MM.1S (cell line): ENCODE data around the gene FAM3B.

Source experiments
- DNase-seq: peaks from one replicate; pipeline ENCODE4 v3.0.0-alpha.2; 2015
- H2AFZ ChIP-seq: fragments of 300-600 bp; sonication (generic); 2 replicates; pipeline ENCODE4 v1.6.0; 2016; ENCODE audit warnings: antibody characterized with exemption, low read length
- H3F3A ChIP-seq: fragments of 300-600 bp; sonication (generic); 2 replicates; pipeline ENCODE4 v1.6.1; 2016; ENCODE audit warnings: mild to moderate bottlenecking, antibody characterized with exemption, low read length, moderate library complexity, mixed read lengths; ENCODE audit not compliant: insufficient read depth
- H3K27ac ChIP-seq: fragments of 300-600 bp; sonication (generic); 2 replicates; pipeline ENCODE4 v1.5.1; 2016; ENCODE audit warnings: mild to moderate bottlenecking, low read length
- H3K27me3 ChIP-seq: fragments of 300-600 bp; sonication (generic); replicated peaks from 2 replicates; pipeline ENCODE4 v1.6.0; 2016; ENCODE audit warnings: low read length; ENCODE audit not compliant: insufficient read depth
- H3K36me3 ChIP-seq: fragments of 300-600 bp; sonication (generic); replicated peaks from 2 replicates; pipeline ENCODE4 v1.6.1; 2016; ENCODE audit warnings: mild to moderate bottlenecking, low read length, mixed read lengths; ENCODE audit not compliant: insufficient read depth
- H3K4me1 ChIP-seq: fragments of 300-600 bp; sonication (generic); 2 replicates; pipeline ENCODE4 v1.6.1; 2016; ENCODE audit warnings: low read length, mixed read lengths
- H3K4me2 ChIP-seq: fragments of 300-600 bp; sonication (generic); 2 replicates; pipeline ENCODE4 v1.6.0; 2016; ENCODE audit warnings: low read depth, low read length
- H3K4me3 ChIP-seq: fragments of 300-600 bp; sonication (generic); 2 replicates; pipeline ENCODE4 v1.5.1; 2016; ENCODE audit warnings: low read length, mixed read lengths
- H3K79me2 ChIP-seq: fragments of 300-600 bp; sonication (generic); 2 replicates; pipeline ENCODE4 v1.6.1; 2016; ENCODE audit warnings: mixed run types, low read length, mixed read lengths
- H3K9ac ChIP-seq: fragments of 300-600 bp; sonication (generic); 2 replicates; pipeline ENCODE4 v1.6.1; 2016; ENCODE audit warnings: low read length, mixed read lengths
- H3K9me2 ChIP-seq: fragments of 300-600 bp; sonication (generic); replicated peaks from 2 replicates; pipeline ENCODE4 v1.6.1; 2016; ENCODE audit warnings: mild to moderate bottlenecking, low read length, mixed read lengths; ENCODE audit not compliant: insufficient read depth
- H3K9me3 ChIP-seq: fragments of 300-600 bp; sonication (generic); replicated peaks from 2 replicates; pipeline ENCODE4 v1.6.1; 2016; ENCODE audit warnings: mild to moderate bottlenecking, low read length, mixed read lengths; ENCODE audit not compliant: insufficient read depth
- H4K20me1 ChIP-seq: fragments of 300-600 bp; sonication (generic); 2 replicates; pipeline ENCODE4 v1.6.1; 2016; ENCODE audit warnings: mild to moderate bottlenecking, low read length, moderate library complexity, mixed read lengths; ENCODE audit not compliant: insufficient read depth
- CTCF ChIP-seq: fragments of 300-600 bp; sonication (generic); IDR thresholded peaks from 2 replicates; pipeline ENCODE4 v1.5.1; 2016; ENCODE audit warnings: antibody characterized with exemption, low read length, mixed read lengths
- EZH2 ChIP-seq: fragments of 300-600 bp; sonication (generic); optimal IDR thresholded peaks from 2 replicates; pipeline ENCODE3; 2017; ENCODE audit warnings: low read depth, mild to moderate bottlenecking, antibody characterized with exemption, low read length, mixed read lengths
- EZH2phosphoT487 ChIP-seq: fragments of 300-600 bp; sonication (generic); IDR thresholded peaks from 2 replicates; pipeline ENCODE4 v1.6.1; 2018; ENCODE audit warnings: antibody characterized with exemption, low read length

The FAM3B gene

GRCh38 chr21:41361786-41362604 is 45.4 kb downstream of the FAM3B start, which contains the start of gene MX2:
Gene MX2 (plus strand): TSS chr21:41362027. CDS start chr21:41376907, 14,880 bp downstream.
- Histone ChIP-seq H3K9me2 (no peaks in the 10 kb centered on the region), H4K20me1 (no peaks in the 10 kb centered on the region), H3F3A (peaks cover 17% of the 10 kb centered on the region), H3K79me2 (no peaks in the 10 kb centered on the region), H3K9ac (peak within 1 kb of the TSS; percentile 8; the same call in 1 of the 2 replicates), H3K36me3 (no peaks in the 10 kb centered on the region), H3K27me3 (0 out of 2 replicates have a peak, but pooled peaks cover 3% of the 10 kb centered on the region), H3K9me3 (no peaks in the 10 kb centered on the region), H3K4me2 (peak within 1 kb of the TSS; percentile 69), H3K27ac (peak within 1 kb of the TSS; percentile 57), H3K4me3 (peak within 1 kb of the TSS; percentile 22), H2AFZ (peak within 1 kb of the TSS; percentile 35), H3K4me1 (peaks cover 13% of the 10 kb centered on the region)
- peak; percentile 89 for DNase-seq
- TF ChIP-seq CTCF (no peak), EZH2phosphoT487 (no peak), EZH2 (no peak)

- no peak overlapping the region for H3K9ac ChIP-seq
- H3K9me3 ChIP-seq = no peaks in the 10 kb centered on the region
- peaks cover 20% of the 10 kb centered on the region for H3K4me1 ChIP-seq
- peak overlapping the region; percentile 22 for H3K4me3 ChIP-seq
- H2AFZ ChIP-seq = peak overlapping the region; percentile 35; the same call in 1 of the 2 replicates
- TF ChIP-seq EZH2phosphoT487 = no peak
- TF ChIP-seq CTCF = no peak
- TF ChIP-seq EZH2 = no peak
- no peaks in the 10 kb centered on the region for H3K79me2 ChIP-seq
- peak overlapping the region; percentile 57; the same call in 1 of the 2 replicates for H3K27ac ChIP-seq
- H3K9me2 ChIP-seq = no peaks in the 10 kb centered on the region
- H3K27me3 ChIP-seq = 0 out of 2 replicates have a peak, but pooled peaks cover 8% of the 10 kb centered on the region
- no peak for DNase-seq
- peak overlapping the region; percentile 69 for H3K4me2 ChIP-seq
- H4K20me1 ChIP-seq = no peaks in the 10 kb centered on the region
- H3K36me3 ChIP-seq = no peaks in the 10 kb centered on the region
- peaks cover 17% of the 10 kb centered on the region for H3F3A ChIP-seq
These were observed 46.2 kb downstream of the FAM3B start for GRCh38 chr21:41362605-41363369.

GRCh38 chr21:41363370-41364270 is 47.0 kb downstream of the FAM3B start:
- no peak overlapping the region for H3K4me2 ChIP-seq
- no peaks in the 10 kb centered on the region for H3K36me3 ChIP-seq
- H3K9me2 ChIP-seq = no peaks in the 10 kb centered on the region
- H3K27ac ChIP-seq = no peak overlapping the region
- no peak overlapping the region for H3K4me3 ChIP-seq
- H3K9me3 ChIP-seq = no peaks in the 10 kb centered on the region
- H3K4me1 ChIP-seq = peaks cover 24% of the 10 kb centered on the region
- peaks cover 17% of the 10 kb centered on the region for H3F3A ChIP-seq
- no peak overlapping the region for H3K9ac ChIP-seq
- no peak overlapping the region for H2AFZ ChIP-seq
- TF ChIP-seq EZH2phosphoT487 (no peak), CTCF (no peak), EZH2 (no peak)
- DNase-seq = no peak
- H3K27me3 ChIP-seq = peaks cover 10% of the 10 kb centered on the region
- no peaks in the 10 kb centered on the region for H3K79me2 ChIP-seq
- H4K20me1 ChIP-seq = no peaks in the 10 kb centered on the region
